IMR-90 (cell line): Measurements from ENCODE around the gene C16orf89. TPM values are rescaled to one million over a fixed set of nuclear protein-coding genes. Genes with fewer than 3 reads are reported as not detected.
"Not testable (repeated sequence)": the region's sequence is repeated elsewhere in the genome, so short reads cannot be mapped to it uniquely, and the experiment has no call there.

ENCODE experiments used
- ATAC-seq: fragments of 200-7000 bp; cut with Tn5 transposase; 2 replicates; pipeline ENCODE4 v1.9.1; 2020; ENCODE audit warnings: low read depth, mild to moderate bottlenecking, moderate library complexity
- BruUV-seq: library from RNA; stranded (reverse); fragments of 400-500 nt; replicated peaks from 2 replicates; lab custom pipeline; 2021; lab: Mats Ljungman, UMichigan
- CTCF ChIA-PET: fragments of 300-600 bp; formaldehyde crosslinking; extraction: SDS; loops from one replicate; lab custom pipeline; 2021; ENCODE audit warnings: antibody characterized with exemption; lab: Yijun Ruan, JAX
- POLR2A ChIA-PET: fragments of 300-600 bp; sonication (Branson Sonifier 250); formaldehyde crosslinking; loops from one replicate; lab custom pipeline; 2022; ENCODE audit warnings: antibody characterized with exemption; ENCODE audit not compliant: unreplicated experiment; lab: Charles Lee
- DNase-seq: peaks from one replicate; pipeline ENCODE4 v3.0.0; 2013
- H2AFZ ChIP-seq: replicated peaks from 2 replicates; pipeline ENCODE3; 2013; ENCODE audit warnings: low read length, mild to moderate bottlenecking; ENCODE audit not compliant: poor library complexity
- H2AK5ac ChIP-seq: 2 replicates; pipeline ENCODE4 v1.6.1; 2013; ENCODE audit warnings: low read depth, low read length, inconsistent platforms
- H2AK9ac ChIP-seq: replicated peaks from 2 replicates; pipeline ENCODE3; 2013; ENCODE audit warnings: mild to moderate bottlenecking, low read depth, low read length, moderate library complexity; ENCODE audit not compliant: poor library complexity
- H2BK120ac ChIP-seq: 2 replicates; pipeline ENCODE4 v1.6.1; 2013; ENCODE audit warnings: low read depth, low read length, inconsistent platforms
- H2BK15ac ChIP-seq: 3 replicates; pipeline ENCODE4 v1.6.1; 2013; ENCODE audit warnings: low read depth, low read length, inconsistent platforms
- H2BK20ac ChIP-seq: 2 replicates; pipeline ENCODE4 v1.6.1; 2013; ENCODE audit warnings: low read depth, mild to moderate bottlenecking, inconsistent platforms, low read length, moderate library complexity
- H2BK5ac ChIP-seq: 2 replicates; pipeline ENCODE4 v1.6.1; 2013; ENCODE audit warnings: mild to moderate bottlenecking, low read depth, low read length, inconsistent platforms; ENCODE audit not compliant: poor library complexity, severe bottlenecking
- H3K14ac ChIP-seq: replicated peaks from 2 replicates; pipeline ENCODE4 v1.6.1; 2013; ENCODE audit warnings: low read depth, low read length, inconsistent platforms
- H3K18ac ChIP-seq: 2 replicates; pipeline ENCODE4 v1.6.1; 2013; ENCODE audit warnings: low read depth, low read length, control low read depth
- H3K23ac ChIP-seq: 2 replicates; pipeline ENCODE4 v1.6.1; 2013; ENCODE audit warnings: low read depth, low read length, inconsistent platforms
- H3K27ac ChIP-seq: 2 replicates; pipeline ENCODE4 v1.5.1; 2013; ENCODE audit warnings: mild to moderate bottlenecking, control low read depth, low read length; ENCODE audit not compliant: insufficient read depth
- H3K27me3 ChIP-seq: 2 replicates; pipeline ENCODE4 v1.6.1; 2013; ENCODE audit warnings: low read length; ENCODE audit not compliant: control insufficient read depth, insufficient read depth
- H3K36me3 ChIP-seq: 2 replicates; pipeline ENCODE4 v1.6.1; 2013; ENCODE audit warnings: low read length, mixed read lengths; ENCODE audit not compliant: control insufficient read depth, insufficient read depth
- H3K4ac ChIP-seq: 2 replicates; pipeline ENCODE4 v1.6.1; 2013; ENCODE audit warnings: low read depth, low read length, inconsistent platforms
- H3K4me1 ChIP-seq: 2 replicates; pipeline ENCODE4 v1.6.1; 2013; ENCODE audit warnings: low read length, mixed read lengths; ENCODE audit not compliant: control insufficient read depth, insufficient read depth
- H3K4me2 ChIP-seq: 2 replicates; pipeline ENCODE4 v1.6.1; 2013; ENCODE audit warnings: low read depth, mild to moderate bottlenecking, control low read depth, low read length, moderate library complexity
- H3K4me3 ChIP-seq: 2 replicates; pipeline ENCODE4 v1.5.1; 2013; ENCODE audit warnings: low read depth, mild to moderate bottlenecking, control low read depth, low read length, moderate library complexity; ENCODE audit not compliant: insufficient read depth
- H3K56ac ChIP-seq: 2 replicates; pipeline ENCODE4 v1.6.1; 2013; ENCODE audit warnings: low read length, inconsistent platforms; ENCODE audit not compliant: insufficient read depth; ENCODE audit errors: extremely low read depth
- H3K79me1 ChIP-seq, 2 experiments: 2 replicates each; pipeline ENCODE4 v1.6.1; 2013; ENCODE audit warnings: low read length in 2 of 2, inconsistent platforms in 1 of 2, low read depth in 1 of 2
- H3K9ac ChIP-seq: 2 replicates; pipeline ENCODE4 v1.6.1; 2013; ENCODE audit warnings: low read depth, low read length, control low read depth
- H3K9me1 ChIP-seq: 2 replicates; pipeline ENCODE4 v1.6.1; 2013; ENCODE audit warnings: low read length, inconsistent platforms; ENCODE audit not compliant: insufficient read depth
- H3K9me3 ChIP-seq: 2 replicates; pipeline ENCODE4 v1.6.1; 2013; ENCODE audit warnings: low read length; ENCODE audit not compliant: control insufficient read depth, insufficient read depth
- H4K20me1 ChIP-seq: 2 replicates; pipeline ENCODE4 v1.6.1; 2013; ENCODE audit warnings: low read length, inconsistent platforms; ENCODE audit not compliant: insufficient read depth
- H4K5ac ChIP-seq: 2 replicates; pipeline ENCODE4 v1.6.1; 2013; ENCODE audit warnings: mild to moderate bottlenecking, low read depth, low read length, control low read depth
- H4K8ac ChIP-seq, 2 experiments: 2 replicates each; pipeline ENCODE4 v1.6.1; 2013; ENCODE audit warnings: low read depth in 2 of 2, low read length in 2 of 2, control low read depth in 1 of 2, inconsistent platforms in 1 of 2
- H4K91ac ChIP-seq: 2 replicates; pipeline ENCODE4 v1.6.1; 2013; ENCODE audit warnings: low read depth, low read length, inconsistent platforms; ENCODE audit not compliant: insufficient read depth
- MXI1 ChIP-seq: IDR thresholded peaks from 2 replicates; pipeline ENCODE4 v1.6.1; 2012; ENCODE audit warnings: low read depth, mild to moderate bottlenecking, low read length, moderate library complexity, borderline replicate concordance
- WGBS, 2 experiments: methylation state at CpG; one replicate each; pipeline versions ENCODE4 v1.1.5 to v1.1.7; 2013; ENCODE audit warnings: missing lambda C conversion rate in 2 of 2; ENCODE audit not compliant: insufficient read length in 1 of 2; ENCODE audit errors: extremely low coverage in 2 of 2; 5-methylcytosine and 5-hydroxymethylcytosine counted together
- dilution Hi-C: fragments of 300-500 bp; cut with HindIII; formaldehyde crosslinking; loops from one replicate; pipeline ENCODE4 v1.14.3; 2018; ENCODE audit warnings: low sequenced_read_pairs; ENCODE audit not compliant: unreplicated experiment
- in situ Hi-C: fragments of 300-500 bp; cut with MboI; formaldehyde crosslinking; loops from 3 replicates; pipeline ENCODE4 v1.14.3; 2019; ENCODE audit warnings: low sequenced_read_pairs, inconsistent platforms, mixed read lengths
- intact Hi-C: fragments of 100-400 bp; cut with micrococcal nuclease; formaldehyde crosslinking; loops from 2 replicates; pipeline ENCODE4 v1.10.0; 2022
- polyA plus RNA-seq, 3 experiments: library from polyadenylated mRNA; depleted of rRNA; stranded (reverse); fragments of >200 nt; gene quantifications; 2 replicates each; pipeline ENCODE4 v1.2.3, GENCODE V29; 2012; ENCODE audit warnings: low replicate concordance in 1 of 3
- total RNA-seq: library from RNA; depleted of rRNA; stranded (reverse); fragments of >200 nt; gene quantifications from 2 replicates; pipeline ENCODE4 v1.2.3, GENCODE V29; 2012

C16orf89 gene
- total and polyA plus RNA-seq, 2 of the 4 experiments (the other 2 are of a cell fraction): 0.17 to 0.18 TPM

GRCh38 chr16:5097061-5097469 is 31.3 kb upstream of the C16orf89 start:
- Histone ChIP-seq H2BK5ac (peak overlapping the region; percentile 45), H3K4ac (peak overlapping the region; percentile 75), H3K14ac (peak overlapping the region; percentile 76; the same call in 1 of the 2 replicates), H2AFZ (peak overlapping the region; percentile 78), H3K4me2 (peak overlapping the region; percentile 92), H4K91ac (peak overlapping the region; percentile 47; the same call in 1 of the 2 replicates), H3K9ac (peak overlapping the region; percentile 96), H3K27ac (peak overlapping the region; percentile 86), H3K4me3 (peak overlapping the region; percentile 78), H4K8ac (peak overlapping the region in 1 of 2 experiments; percentile 80; a peak in 1 of 4 replicates), H4K5ac (0 out of 2 replicates have a peak overlapping the region, but pooled peaks have one; percentile 12), H3K23ac (peak overlapping the region; percentile 59; the same call in 1 of the 2 replicates), H2AK5ac (peak overlapping the region; percentile 78; the same call in 1 of the 2 replicates)
- dilution Hi-C loops, H3K79me1 ChIP-seq, H2BK20ac ChIP-seq, H3K4me1 ChIP-seq, ATAC-seq, DNase-seq, H2BK15ac ChIP-seq, H3K36me3 ChIP-seq, POLR2A ChIA-PET, H3K27me3 ChIP-seq, in situ Hi-C loops, H3K9me1 ChIP-seq, H2AK9ac ChIP-seq, H3K56ac ChIP-seq, H3K9me3 ChIP-seq, CTCF ChIA-PET, H3K18ac ChIP-seq, BruUV-seq, H4K20me1 ChIP-seq, H2BK120ac ChIP-seq: not testable (repeated sequence)
- WGBS, 2 experiments: 0% methylated on average over 9 of the region's 23 CpGs; no CpG with 5 or more reads in 1 of the 2 experiments
- 0 out of 2 replicates have a peak, but pooled peaks have one; percentile 48 for TF ChIP-seq MXI1
- intact Hi-C loops: loop anchor here (10.0 kb wide), 2 partner anchors 142 to 1548 kb away; partner anchors contain the start of gene SEC14L5
